Measurements from ENCODE around the gene SLFN13. TPM values are rescaled to one million over a fixed set of nuclear protein-coding genes. Genes with fewer than 3 reads are reported as not detected.
"Not testable (repeated sequence)": the region's sequence is repeated elsewhere in the genome, so short reads cannot be mapped to it uniquely, and the experiment has no call there.

The SLFN13 gene
- polyA plus RNA-seq, 1 donor (not counting 4 experiments of a cell fraction or from before 2014, with no cell fraction given) = 1.4 TPM

DNA sequence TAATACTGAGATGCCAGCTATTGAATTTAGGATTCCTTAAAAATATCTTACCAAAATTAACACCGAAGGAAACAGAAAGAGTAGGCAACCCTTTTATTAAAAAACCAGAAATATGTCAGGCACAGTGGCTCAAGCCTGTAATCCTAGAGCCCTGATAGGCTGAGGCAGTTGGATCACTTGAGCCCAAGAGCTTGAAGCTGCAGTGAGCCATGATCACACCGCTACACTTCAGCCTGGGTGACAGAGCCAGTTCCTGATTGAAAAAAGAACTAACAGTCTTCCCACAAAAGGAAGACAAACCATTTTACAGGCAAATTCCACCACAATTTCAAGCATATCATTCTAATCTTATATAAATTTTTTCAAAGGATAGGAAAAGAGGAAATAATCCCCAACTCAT lies 31.9 kb downstream of the SLFN13 start:
- H3K27ac ChIP-seq (ENCODE audit: control insufficient read depth, insufficient read depth, low read length) = no peak overlapping the region
- TF ChIP-seq EZH2 (IDR thresholded peaks at IDR 0.05; ENCODE audit: low read length) = no peak
- TF ChIP-seq, protein P1, sequence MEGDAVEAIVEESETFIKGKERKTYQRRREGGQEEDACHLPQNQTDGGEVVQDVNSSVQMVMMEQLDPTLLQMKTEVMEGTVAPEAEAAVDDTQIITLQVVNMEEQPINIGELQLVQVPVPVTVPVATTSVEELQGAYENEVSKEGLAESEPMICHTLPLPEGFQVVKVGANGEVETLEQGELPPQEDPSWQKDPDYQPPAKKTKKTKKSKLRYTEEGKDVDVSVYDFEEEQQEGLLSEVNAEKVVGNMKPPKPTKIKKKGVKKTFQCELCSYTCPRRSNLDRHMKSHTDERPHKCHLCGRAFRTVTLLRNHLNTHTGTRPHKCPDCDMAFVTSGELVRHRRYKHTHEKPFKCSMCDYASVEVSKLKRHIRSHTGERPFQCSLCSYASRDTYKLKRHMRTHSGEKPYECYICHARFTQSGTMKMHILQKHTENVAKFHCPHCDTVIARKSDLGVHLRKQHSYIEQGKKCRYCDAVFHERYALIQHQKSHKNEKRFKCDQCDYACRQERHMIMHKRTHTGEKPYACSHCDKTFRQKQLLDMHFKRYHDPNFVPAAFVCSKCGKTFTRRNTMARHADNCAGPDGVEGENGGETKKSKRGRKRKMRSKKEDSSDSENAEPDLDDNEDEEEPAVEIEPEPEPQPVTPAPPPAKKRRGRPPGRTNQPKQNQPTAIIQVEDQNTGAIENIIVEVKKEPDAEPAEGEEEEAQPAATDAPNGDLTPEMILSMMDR (optimal IDR thresholded peaks at IDR 0.05 in 1 of 3, IDR thresholded peaks at IDR 0.05 in 1 of 3, conservative IDR thresholded peaks at IDR 0.05 in 1 of 3; ENCODE audit: extremely low read depth in 1 of 3, insufficient read depth in 2 of 3, low read length in 3 of 3) = no peak
- peaks cover 0 to 4% of the 10 kb centered on the region in 2 experiments for H3K36me3 ChIP-seq (ENCODE audit: control insufficient read depth in 2 of 2, extremely low read depth in 1 of 2, insufficient read depth in 2 of 2, low read length in 2 of 2)
- dilution Hi-C loops (cut with MboI; ENCODE audit: extremely low pct_ligation_motif_present, low sequenced_read_pairs) = no loop called here
- FAIRE-seq (no peak), DNase-seq (ENCODE audit: low read depth, low spot score) (no peak)
- no peak overlapping the region for H2AFZ ChIP-seq (ENCODE audit: control insufficient read depth, low read length)
- no peaks in the 10 kb centered on the region for H3K4me1 ChIP-seq (ENCODE audit: control insufficient read depth, extremely low read depth, insufficient read depth, low read length)
- H3K4me3 ChIP-seq (ENCODE audit: control insufficient read depth in 2 of 3, extremely low read depth in 1 of 3, insufficient read depth in 2 of 3, low read depth in 1 of 3, low read length in 3 of 3) = no peak overlapping the region
- H3K79me2 ChIP-seq (ENCODE audit: control insufficient read depth, insufficient read depth, low read length) = peaks cover 3% of the 10 kb centered on the region
- no peak overlapping the region for H3K4me2 ChIP-seq (ENCODE audit: control insufficient read depth, extremely low read depth, insufficient read depth, low read depth, low read length)
- H3K27me3 ChIP-seq (ENCODE audit: control insufficient read depth, extremely low read depth, insufficient read depth, low read length) = no peaks in the 10 kb centered on the region
- H3K9me1 ChIP-seq (ENCODE audit: control insufficient read depth, extremely low read depth, insufficient read depth, low read length) = no peaks in the 10 kb centered on the region
- H3K9me3 ChIP-seq (ENCODE audit: control insufficient read depth, low read depth, low read length) = no peaks in the 10 kb centered on the region
- no peak overlapping the region for H3K9ac ChIP-seq (ENCODE audit: control insufficient read depth, extremely low read depth, insufficient read depth, low read length)
- no peaks in the 10 kb centered on the region for H4K20me1 ChIP-seq (ENCODE audit: control insufficient read depth, extremely low read depth, insufficient read depth, low read length)

DNA sequence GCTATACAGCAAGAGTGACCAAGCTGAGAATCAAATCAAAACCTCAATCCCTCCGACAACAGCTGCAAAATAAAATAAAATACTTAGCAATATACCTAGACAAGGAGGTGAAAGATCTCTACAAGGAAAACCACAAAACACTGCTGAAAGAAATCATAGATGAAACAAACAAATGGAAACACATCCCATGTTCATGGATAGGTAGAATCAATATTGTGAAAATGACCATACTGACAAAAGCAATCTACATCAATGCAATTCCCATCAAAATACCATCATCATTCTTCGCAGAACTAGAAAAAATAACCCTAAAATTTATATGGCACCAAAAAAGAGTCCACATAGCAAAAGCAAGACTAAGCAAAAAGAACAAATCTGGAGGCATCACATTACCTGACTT lies 33.9 kb downstream of the SLFN13 start:
- dilution Hi-C loops (cut with MboI; ENCODE audit: extremely low pct_ligation_motif_present, low sequenced_read_pairs); H3K4me3 ChIP-seq (ENCODE audit: control insufficient read depth in 2 of 3, extremely low read depth in 1 of 3, insufficient read depth in 2 of 3, low read depth in 1 of 3, low read length in 3 of 3); H3K27me3 ChIP-seq (ENCODE audit: control insufficient read depth, extremely low read depth, insufficient read depth, low read length); H3K9me1 ChIP-seq (ENCODE audit: control insufficient read depth, extremely low read depth, insufficient read depth, low read length); FAIRE-seq; H3K27ac ChIP-seq (ENCODE audit: control insufficient read depth, insufficient read depth, low read length); H3K36me3 ChIP-seq (ENCODE audit: control insufficient read depth in 2 of 2, extremely low read depth in 1 of 2, insufficient read depth in 2 of 2, low read length in 2 of 2); H3K9me3 ChIP-seq (ENCODE audit: control insufficient read depth, low read depth, low read length); H3K4me2 ChIP-seq (ENCODE audit: control insufficient read depth, extremely low read depth, insufficient read depth, low read depth, low read length); DNase-seq (ENCODE audit: low read depth, low spot score); H4K20me1 ChIP-seq (ENCODE audit: control insufficient read depth, extremely low read depth, insufficient read depth, low read length); H3K4me1 ChIP-seq (ENCODE audit: control insufficient read depth, extremely low read depth, insufficient read depth, low read length); H2AFZ ChIP-seq (ENCODE audit: control insufficient read depth, low read length); H3K79me2 ChIP-seq (ENCODE audit: control insufficient read depth, insufficient read depth, low read length); H3K9ac ChIP-seq (ENCODE audit: control insufficient read depth, extremely low read depth, insufficient read depth, low read length): not testable (repeated sequence)

DNA sequence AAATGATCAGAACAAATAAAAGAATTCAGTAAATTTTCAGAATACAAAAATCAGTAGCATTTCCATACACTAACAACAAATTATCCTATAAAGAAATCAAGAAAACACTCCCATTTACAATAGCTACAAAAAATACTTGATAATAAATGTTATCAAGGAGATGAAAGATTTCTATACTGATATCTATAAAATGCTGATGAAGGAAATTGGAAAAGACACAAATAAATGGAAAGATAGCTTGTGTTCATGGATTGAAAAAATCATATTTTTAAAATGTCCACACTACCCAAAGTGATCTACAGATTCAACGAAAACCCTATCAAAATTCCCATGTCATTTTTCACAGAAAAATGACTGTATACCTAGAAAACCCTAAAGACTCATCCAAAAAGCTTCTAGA lies 34.3 kb downstream of the SLFN13 start:
- Histone ChIP-seq H3K9me1 (ENCODE audit: control insufficient read depth, extremely low read depth, insufficient read depth, low read length) (no peaks in the 10 kb centered on the region), H2AFZ (ENCODE audit: control insufficient read depth, low read length) (no peak overlapping the region), H3K4me2 (ENCODE audit: control insufficient read depth, extremely low read depth, insufficient read depth, low read depth, low read length) (no peak overlapping the region), H3K9me3 (ENCODE audit: control insufficient read depth, low read depth, low read length) (no peaks in the 10 kb centered on the region), H3K9ac (ENCODE audit: control insufficient read depth, extremely low read depth, insufficient read depth, low read length) (no peak overlapping the region), H4K20me1 (ENCODE audit: control insufficient read depth, extremely low read depth, insufficient read depth, low read length) (no peaks in the 10 kb centered on the region), H3K4me3 (ENCODE audit: control insufficient read depth in 2 of 3, extremely low read depth in 1 of 3, insufficient read depth in 2 of 3, low read depth in 1 of 3, low read length in 3 of 3) (no peak overlapping the region), H3K27ac (ENCODE audit: control insufficient read depth, insufficient read depth, low read length) (no peak overlapping the region), H3K36me3 (ENCODE audit: control insufficient read depth in 2 of 2, extremely low read depth in 1 of 2, insufficient read depth in 2 of 2, low read length in 2 of 2) (peaks cover 0 to 5% of the 10 kb centered on the region in 2 experiments), H3K79me2 (ENCODE audit: control insufficient read depth, insufficient read depth, low read length) (peaks cover 3% of the 10 kb centered on the region), H3K27me3 (ENCODE audit: control insufficient read depth, extremely low read depth, insufficient read depth, low read length) (no peaks in the 10 kb centered on the region), H3K4me1 (ENCODE audit: control insufficient read depth, extremely low read depth, insufficient read depth, low read length) (no peaks in the 10 kb centered on the region)
- TF ChIP-seq, protein P1 (optimal IDR thresholded peaks at IDR 0.05 in 1 of 3, IDR thresholded peaks at IDR 0.05 in 1 of 3, conservative IDR thresholded peaks at IDR 0.05 in 1 of 3; ENCODE audit: extremely low read depth in 1 of 3, insufficient read depth in 2 of 3, low read length in 3 of 3) = no peak
- no peak for TF ChIP-seq EZH2 (IDR thresholded peaks at IDR 0.05; ENCODE audit: low read length)
- FAIRE-seq (no peak), DNase-seq (ENCODE audit: low read depth, low spot score) (no peak)
- dilution Hi-C loops (cut with MboI; ENCODE audit: extremely low pct_ligation_motif_present, low sequenced_read_pairs) = no loop called here

Data from keratinocyte (primary cell).